Activated CD4-positive, alpha-beta T cell treated with anti-CD3 and anti-CD28 coated beads, Interleukin-10, Interleukin-2, amounts not matched to agents 100 ng/mL and 50 ng/mL, durations not matched to agents 16 hours and 8 hours (primary cell): ENCODE data around the gene RPS5.
"Not testable (repeated sequence)": the region's sequence is repeated elsewhere in the genome, so short reads cannot be mapped to it uniquely, and the experiment has no call there.

Experiments
- DNase-seq: peaks from one replicate; pipeline ENCODE4 v3.0.0-alpha.2; 2020

The RPS5 gene

DNA sequence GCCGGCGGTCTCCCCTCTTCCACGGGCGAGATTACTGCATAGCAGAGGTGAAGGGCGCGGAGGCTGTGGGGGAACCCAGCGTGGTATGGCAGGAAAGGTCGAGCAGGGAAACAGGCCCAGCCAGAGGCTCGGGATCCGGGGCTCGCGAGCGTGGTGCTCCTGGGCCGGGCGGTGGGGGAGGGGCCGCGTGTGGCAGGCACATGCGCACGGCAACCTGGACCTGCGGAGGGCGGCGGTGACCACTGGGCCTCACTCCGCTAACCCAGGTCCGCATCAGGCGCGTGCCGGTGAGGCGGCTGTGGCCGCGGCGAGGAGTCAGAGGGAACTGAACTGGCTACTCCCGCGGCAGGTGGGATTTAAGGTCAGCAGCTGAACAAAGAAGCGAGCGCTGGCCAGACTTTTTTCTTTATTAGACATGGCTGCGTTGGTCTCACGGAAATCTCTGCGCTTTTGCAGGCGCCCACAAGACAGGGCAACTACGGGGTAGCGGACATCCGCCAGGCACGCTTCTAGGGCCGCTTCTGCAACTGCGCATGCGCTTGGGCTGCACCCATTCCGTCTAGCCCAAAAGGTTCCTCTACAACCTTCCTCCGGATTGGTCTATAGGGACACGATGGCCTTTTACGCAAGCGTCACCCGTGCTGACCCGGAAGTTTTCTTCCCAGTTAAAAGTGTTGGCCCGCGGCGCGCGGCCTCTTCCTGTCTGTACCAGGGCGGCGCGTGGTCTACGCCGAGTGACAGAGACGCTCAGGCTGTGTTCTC is at the start of gene RPS5:
Gene RPS5 (plus strand): TSS at position 694 of the 762 bp plus-strand sequence. CDS start 869 bp downstream, outside the sequence.
- DNase-seq = peak; percentile 99

DNA sequence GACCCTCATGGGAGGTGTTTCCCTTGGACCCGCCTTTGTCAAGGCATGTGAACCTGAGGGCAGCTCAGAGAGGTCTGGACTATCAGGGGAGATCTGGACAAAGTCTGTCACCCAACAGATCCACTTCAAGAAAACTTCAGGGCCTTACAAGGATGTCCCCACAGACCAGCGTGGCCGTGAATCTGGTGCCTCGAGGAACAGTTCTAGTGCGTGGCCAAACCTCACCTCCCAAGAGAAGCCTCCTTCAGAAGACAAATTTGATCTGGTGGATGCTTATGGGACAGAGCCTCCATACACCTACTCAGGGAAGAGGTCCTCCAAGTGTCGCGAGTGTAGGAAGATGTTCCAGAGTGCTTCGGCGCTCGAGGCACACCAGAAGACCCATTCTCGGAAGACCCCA is 48.7 kb upstream of the RPS5 start:
- no peak for DNase-seq

DNA sequence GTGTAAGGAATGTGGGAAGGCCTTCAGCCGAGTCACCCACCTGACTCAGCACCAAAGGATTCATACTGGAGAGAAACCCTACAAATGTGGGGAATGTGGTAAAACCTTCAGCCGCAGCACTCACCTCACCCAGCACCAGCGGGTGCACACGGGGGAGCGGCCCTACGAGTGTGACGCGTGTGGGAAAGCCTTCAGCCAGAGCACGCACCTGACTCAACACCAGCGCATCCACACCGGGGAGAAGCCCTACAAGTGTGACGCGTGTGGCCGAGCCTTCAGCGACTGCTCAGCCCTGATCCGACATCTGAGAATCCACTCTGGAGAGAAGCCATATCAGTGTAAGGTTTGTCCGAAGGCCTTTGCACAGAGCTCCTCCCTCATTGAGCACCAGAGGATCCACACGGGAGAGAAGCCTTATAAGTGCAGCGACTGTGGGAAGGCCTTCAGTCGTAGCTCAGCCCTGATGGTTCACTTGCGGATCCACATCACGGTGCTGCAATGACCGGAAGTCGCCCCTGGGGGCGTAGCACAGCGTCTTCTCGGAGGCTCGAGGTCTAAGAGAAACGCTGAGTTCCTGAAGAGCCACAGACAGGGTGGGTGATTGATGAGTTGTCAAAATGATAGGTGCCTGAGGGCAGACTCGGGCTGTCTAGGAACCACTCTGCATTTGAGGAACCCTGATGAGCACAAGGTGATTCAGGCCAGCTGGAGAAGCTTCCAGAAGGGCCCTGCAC is 48.1 kb upstream of the RPS5 start:
- no peak for DNase-seq

DNA sequence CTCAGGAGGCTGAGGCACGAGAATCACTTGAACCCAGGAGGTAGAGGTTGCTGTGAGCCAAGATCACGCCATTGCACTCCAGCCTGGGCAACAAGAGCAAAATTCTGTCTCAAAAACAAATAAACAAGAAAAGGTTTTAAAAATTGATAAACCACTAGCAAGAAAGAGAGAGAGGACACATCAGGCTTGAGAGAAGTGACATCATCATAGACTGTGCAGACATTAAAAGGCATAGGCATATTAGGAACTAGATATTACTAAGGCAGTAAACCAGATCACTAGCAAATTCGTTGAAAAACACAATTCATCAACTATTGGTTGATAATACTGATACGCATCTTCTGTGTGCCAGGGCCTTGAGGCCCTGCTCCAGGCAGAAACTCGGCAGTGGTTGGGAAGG is 41.5 kb upstream of the RPS5 start:
- no peak for DNase-seq

DNA sequence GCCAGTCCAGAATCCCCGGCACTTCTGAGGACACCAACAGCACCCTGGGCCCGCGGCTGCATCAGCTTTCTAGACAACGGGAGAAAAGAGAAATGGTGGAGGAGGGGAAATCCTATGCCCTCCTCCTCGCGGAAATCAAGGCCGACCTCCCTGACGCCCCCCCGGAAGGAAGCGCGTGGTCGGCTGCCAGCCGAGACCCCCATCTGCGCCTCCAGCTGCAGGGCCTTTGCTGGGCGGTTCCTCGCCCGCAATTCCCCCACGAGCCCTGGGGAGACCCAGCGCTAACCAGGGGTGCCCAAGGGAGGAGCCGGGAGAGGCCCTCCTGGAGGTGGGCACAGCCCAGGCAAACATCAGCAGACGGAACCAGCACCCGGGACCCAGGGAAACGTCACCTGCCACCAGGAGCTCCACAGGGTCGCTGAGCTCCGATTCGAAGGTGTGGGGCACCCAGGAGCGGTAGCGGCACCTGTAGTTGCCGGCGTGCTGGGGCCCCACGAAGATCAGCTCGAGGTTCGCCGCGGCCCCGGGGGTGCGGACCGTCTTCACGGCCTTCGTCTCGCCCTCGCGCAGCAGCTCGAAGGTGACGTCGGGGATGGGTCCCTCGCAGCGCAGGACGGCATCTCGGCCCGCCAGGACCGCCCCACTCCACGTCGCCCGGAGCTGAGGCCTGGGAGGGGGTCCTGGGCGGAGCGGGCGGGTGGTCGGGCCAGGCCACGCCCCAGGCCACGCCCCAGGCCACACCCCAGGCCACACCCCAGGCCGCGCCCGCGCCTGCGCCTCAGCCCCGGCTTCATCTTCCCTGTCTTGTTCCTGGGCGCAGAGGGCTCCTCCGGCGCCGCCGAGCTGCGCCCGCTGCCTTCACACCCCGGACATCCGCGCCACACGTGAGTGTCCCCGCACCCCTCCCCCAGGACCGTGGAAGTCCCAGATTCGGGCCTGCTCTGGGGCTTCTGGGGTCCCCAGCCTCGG is 39.8 kb upstream of the RPS5 start:
- peak; percentile 83 for DNase-seq

DNA sequence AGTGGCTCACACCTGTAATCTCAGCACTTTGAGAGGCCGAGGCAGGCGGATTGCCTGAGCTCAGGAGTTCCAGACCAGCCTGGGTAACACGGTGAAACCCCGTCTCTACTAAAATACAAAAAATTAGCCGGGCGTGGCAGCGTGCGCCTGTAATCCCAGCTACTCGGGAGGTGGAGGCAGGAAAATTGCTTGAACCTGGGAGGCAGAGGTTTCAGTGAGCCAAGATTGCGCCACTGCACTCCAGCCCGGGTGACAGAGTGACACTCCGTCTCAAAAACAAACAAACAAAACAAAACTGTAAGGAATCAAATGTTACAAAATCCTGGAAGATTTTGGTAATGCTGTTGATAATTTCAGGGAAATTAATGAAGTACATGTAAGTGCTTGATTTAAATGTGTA is 39.0 kb upstream of the RPS5 start:
- not testable (repeated sequence) for DNase-seq

DNA sequence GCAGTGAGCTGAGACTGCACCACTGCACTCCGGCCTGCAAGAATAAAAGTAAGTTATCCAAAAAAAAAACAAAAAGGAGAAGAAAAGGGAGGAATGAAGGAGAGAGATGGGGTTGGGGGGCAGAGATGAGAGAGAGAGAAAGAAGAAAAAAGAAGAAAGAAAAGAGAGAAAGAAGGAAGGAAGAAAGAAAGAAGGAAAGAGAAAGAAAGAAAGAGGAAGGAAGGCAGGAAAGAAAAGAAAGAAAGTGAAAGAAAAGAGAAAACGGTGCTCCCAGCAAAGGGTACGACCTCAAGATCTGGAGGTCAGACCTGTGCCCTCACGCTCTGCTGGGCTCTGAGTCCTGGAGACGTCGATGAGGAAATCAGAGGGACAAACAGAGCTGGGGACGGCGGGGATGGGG is 37.5 kb upstream of the RPS5 start:
- DNase-seq = no peak

DNA sequence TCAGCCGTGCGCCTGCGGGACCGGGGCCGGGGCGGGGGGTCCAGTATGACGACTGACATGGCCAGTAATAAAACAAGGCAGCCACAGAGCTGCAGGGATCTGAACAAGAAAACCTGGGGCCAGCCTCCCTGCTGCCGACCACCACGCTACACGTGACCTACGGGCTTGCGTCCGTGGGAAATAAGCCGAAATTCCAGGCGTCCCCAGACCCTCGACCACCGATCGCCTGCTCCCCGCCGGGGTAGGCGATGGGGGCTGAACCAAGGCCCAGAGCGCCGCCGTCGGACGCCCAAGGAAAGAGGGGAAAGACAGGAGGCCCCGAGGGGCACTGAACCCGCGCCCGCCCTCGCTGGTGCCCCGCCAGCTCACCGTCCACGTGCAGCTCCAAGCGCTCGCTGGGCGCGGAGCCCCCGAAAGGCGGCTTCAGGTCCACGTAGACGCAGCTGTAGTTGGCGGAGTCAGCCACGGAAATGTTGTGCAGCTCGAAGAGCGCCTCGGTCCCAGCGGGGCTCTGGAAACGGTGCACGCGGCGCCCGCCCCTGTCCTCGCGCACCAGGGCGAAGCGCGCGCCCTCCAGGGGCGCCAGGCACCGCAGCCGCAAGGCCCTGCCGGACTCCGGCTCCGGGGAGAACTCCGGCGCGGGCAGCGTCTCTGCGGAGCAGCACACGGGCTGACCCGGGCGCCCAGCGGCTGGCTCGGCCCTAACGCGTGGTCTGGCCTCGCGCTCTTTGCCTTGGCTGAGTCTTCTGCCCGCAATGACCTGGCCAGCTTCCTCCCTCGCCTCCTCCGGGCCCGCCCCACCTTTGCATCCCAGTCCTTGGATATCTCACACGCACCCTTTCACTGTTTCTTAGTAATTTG is 36.8 kb upstream of the RPS5 start:
- no peak for DNase-seq

DNA sequence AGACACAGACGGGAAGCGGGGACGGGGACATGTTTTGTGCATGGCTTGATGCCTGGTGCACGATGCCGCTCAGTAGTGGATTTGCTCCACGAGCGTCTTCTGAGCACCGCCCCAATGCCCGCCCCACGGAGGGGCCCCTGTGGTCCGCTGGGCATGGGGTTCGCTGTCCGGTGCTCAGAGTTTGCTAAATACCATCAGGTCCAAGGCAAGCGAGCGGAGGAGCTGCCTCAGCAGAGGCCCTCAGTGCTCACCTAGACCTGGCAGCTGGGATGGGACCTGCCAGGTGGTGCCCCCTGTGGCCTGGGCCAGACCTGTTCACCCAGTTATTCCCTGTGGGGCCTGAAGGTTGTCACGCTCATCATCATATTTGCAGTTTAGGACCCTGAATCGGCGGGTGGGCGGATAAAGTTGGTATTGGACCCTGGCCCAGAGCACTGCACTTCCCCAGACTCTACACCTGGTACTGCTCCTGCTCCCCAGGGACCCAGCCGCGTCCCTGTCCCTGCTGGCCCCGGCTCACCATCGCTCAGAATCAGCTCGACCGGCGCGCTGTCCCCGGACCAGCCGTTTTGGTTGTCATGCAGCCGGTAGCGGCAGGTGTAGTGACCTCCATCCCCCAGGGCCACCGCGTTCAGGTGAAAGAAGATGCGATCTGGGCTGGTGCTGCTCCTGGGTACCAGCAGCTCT is 36.1 kb upstream of the RPS5 start:
- no peak for DNase-seq

DNA sequence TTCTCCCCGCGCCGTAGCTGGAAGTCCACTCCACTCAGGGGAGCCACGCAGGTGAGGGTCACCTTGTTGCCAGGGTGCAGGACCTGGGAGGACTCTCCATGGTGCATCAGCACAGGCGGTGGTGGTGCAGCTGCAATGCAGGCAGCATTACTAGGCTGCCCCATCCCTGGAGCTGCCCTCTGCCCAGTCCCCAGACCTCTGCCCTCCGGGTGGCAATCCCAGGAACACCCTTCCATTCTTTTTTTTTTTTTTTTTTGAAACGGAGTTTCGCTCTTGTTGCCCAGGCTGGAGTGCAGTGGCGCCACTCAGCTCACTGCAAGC is 35.6 kb upstream of the RPS5 start:
- DNase-seq = no peak

DNA sequence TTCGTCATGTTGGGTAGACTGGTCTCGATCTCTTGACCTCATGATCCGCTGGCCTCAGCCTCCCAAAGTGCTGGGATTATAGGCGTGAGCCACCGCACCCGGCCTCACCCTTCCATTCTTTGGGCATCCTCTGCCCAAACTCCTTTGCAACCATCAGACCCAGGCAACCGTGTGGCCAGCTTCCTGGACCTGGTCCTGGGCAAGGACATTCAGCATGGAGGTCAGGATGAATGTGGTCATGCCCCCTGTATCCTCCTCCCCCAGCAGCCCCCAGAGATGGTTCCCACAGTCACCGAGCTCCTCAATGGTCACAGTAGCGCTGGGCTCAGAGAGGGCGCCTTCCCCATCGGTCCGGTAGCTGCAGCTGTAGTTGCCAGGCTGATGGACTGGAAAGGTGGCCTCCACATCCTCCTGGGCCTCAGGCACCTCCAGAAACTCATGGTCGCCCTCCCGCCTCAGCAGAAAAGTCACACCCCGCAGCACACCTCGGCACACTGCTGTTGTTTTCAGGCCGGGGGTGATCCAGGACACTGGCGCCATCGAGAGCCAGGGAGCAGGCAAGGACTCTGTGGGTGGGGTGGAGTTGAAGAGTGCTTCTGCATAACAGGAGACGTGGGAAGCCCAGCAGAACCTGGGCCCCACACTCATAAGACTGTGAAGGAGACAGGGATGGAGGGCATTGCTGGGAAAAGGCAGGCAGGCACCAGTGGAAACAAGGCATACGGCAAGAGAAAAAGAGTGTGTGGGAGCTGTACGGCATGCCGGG is 34.9 kb upstream of the RPS5 start:
- DNase-seq = no peak

DNA sequence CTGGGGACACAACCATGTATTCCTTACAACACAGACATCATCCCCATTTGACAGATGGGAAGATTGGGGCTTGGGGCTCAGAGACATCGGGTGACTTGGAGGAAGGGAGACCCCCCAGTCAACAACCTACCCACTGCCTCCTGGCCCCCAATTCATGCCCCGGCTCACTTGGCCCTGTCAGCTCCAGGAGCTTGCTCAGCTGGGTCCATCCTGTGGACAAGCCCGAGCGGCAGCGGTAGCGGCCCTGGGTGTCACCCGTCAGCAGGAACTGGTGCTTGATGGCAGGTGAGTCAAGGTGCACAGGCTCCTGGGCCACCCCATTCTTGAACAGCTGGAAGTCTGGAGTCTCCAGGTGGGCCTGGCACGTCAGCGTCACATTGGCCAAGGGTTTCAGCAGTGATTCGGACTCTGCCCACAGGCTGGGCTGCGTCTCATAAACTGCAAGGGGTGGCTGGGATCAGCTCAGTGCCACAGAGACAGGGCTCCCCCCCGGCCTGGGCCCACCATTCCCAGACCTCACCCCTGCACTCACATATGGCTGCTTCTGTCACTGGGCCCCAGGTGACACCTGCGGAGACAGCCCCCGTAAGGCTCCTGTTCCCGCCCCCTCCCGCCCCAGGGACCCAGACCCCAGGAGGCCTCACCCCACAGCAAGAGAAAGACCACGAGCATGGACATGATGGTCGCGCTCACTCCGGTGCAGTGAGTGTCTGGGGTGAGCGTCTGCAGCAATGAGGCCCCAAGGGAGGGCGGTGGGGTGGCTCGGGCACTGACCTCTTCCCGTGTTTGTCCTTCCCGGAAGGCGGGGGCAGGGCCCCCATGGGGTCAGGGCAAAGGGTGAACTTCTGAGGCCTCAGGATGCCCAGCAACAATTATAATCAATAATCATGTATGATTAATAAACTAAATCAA is 34.1 kb upstream of the RPS5 start, which contains the start of gene A1BG:
Gene A1BG (minus strand): TSS at position 733 of the 912 bp plus-strand sequence. CDS start 55 bp downstream, at position 678.
- DNase-seq = no peak

DNA sequence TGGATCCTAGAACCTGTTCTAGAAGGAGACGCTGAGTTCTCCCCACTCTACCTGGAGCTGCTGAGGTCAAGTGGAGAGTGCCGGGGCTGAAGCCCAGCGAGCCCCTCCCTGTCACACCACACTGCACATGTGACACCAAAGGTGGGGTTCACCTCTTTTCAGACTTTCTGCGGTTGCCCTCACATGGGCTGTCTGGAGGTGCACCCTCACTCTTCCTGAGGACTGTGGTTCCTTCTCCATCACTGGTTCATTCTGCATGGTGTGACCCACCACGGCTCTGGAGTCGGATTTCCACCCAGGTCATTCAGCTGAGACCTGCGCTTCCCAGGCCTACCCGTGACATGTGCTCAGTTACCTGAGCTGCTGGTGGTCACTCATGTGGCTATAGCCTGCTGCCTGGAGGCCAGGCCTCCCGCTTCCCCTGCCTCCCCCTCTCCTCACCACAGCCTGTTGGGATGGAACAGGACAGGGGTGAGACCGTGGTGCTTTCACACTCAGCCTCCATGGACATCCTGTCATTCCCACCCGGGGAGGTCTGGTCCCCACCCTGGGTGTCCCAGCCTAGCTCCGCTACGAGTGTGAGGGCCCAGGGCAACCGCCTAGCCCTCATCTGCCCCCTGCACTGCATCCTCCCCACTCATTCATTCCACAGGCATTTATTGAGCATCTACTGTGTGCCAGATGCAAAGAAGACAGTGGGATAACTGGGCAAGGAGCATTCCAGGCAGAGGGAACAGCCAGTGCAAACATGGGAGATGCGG is 33.2 kb upstream of the RPS5 start:
- DNase-seq = no peak

DNA sequence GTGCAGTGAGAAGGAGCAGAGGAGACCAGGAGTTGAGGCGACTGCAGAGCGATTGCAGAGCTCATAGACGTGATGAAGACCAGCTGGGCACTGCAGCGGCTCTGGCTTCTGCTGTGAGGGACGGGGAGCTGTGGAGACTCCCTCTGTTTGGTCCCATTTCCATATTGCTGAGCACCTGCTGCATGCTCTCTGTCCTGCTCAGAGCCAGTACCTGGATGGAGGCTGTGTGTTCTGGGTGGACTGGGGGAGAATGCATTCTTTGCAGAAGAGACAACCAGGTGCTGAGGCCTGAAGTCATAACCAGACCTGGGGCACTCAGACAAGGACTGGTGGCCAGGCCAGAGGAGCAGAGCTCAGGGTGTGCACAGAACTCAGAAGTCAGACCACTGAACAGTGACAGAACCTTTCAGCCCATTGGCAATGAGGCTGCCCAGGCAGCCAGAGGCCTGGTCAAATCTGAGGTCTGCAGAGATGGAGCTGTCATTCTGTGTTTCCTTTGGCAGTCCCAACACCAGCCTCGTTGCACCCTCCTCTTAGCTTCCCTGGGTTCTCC is 32.5 kb upstream of the RPS5 start:
- DNase-seq = no peak

DNA sequence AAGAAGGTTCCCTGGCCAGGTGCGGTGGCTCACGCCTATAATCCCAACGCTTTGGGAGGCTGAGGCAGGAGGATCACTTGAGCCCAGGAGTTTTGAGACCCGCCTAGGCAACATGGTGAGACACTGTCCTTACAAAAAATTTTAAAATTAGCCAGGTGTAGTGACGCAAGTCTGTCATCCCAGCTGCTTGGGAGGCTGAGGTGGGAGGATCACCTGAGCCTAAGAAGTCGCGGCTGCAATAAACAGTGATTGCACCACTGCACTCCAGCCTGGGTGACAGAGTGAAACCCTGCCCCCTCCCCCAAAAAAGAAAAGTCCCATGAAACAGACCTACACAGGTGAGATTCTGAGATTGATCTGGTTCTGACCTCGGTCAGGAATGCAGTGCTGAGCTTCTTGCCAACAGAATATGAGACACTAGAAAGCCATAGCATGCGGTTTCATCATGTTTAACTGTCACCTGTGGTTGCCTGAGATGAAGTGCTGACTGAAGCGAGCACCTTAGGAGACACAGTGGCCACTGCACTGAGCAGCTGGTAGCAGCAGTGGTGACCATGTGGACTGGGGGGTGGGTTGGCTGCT is 31.8 kb upstream of the RPS5 start:
- no peak for DNase-seq

DNA sequence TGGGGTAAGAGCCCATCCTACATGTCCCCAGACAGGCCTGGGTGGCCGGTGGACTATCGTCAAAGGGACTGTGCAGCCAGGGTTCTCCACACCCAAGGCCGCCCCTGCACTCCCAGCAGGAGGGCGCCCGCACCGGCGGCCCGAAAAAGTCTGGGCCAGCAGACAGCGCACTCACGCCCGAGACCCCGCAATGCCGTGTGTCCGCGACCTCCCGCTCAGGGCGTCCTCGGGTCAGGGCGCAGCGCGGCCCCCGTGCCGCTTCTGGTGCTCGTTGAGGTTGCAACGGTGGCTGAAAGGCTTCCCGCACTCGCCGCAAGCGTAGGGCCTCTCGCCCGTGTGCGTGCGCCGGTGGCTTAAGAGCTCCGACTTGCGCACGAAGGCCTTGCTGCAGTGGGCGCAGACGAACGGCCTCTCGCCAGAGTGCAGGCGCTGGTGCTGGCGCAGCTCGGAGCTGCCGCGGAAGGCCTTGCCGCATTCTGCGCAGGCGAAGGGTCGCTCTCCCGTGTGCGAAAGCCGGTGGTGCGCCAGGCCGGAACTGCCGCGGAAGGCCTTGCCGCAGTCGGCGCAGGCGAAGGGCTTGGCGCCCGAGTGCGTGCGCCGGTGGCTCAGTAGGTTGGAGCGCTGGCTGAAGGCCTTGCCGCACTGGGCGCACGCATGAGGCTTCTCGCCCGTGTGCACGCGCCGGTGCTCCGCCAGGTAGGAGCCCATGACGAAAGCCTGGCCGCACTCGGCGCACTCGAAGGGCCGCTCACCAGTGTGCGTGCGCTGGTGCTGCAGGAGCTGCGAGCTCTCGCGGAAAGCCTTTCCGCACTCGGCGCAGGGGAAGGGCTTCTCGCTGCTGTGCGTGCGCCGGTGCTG is 30.9 kb upstream of the RPS5 start:
- peak; percentile 47 for DNase-seq
